Ramos (cell line): Measurements from ENCODE around the gene CERCAM.

Source experiments
- in situ Hi-C: fragments of 300-500 bp; cut with MboI; formaldehyde crosslinking; loops from one replicate; pipeline ENCODE4 v1.14.3; 2022; ENCODE audit warnings: low sequenced_read_pairs; ENCODE audit not compliant: unreplicated experiment

The CERCAM gene

GRCh38 chr9:128392302-128393144, 28.1 kb upstream of the CERCAM start:
- in situ Hi-C loops: no loop called here

- in situ Hi-C loops: no loop called here
These were observed 27.4 kb upstream of the CERCAM start for GRCh38 chr9:128393145-128393775.

- in situ Hi-C loops: no loop called here
These were observed 26.7 kb upstream of the CERCAM start for GRCh38 chr9:128393970-128394369.

- in situ Hi-C loops: no loop called here
These were observed 26.1 kb upstream of the CERCAM start for GRCh38 chr9:128394379-128395168.

- in situ Hi-C loops: no loop called here
These were observed 23.6 kb upstream of the CERCAM start for GRCh38 chr9:128396970-128397613.

- in situ Hi-C loops: no loop called here
These were observed 22.8 kb upstream of the CERCAM start for GRCh38 chr9:128397831-128398230.

- in situ Hi-C loops: no loop called here
These were observed 20.8 kb upstream of the CERCAM start for GRCh38 chr9:128399861-128400260.

- in situ Hi-C loops: no loop called here
These were observed 16.1 kb upstream of the CERCAM start for GRCh38 chr9:128404560-128404959.

- in situ Hi-C loops: no loop called here
These were observed 15.4 kb upstream of the CERCAM start for GRCh38 chr9:128405077-128405779.

GRCh38 chr9:128405780-128406171, 14.9 kb upstream of the CERCAM start:
- in situ Hi-C loops: no loop called here

- in situ Hi-C loops: no loop called here
These were observed 13.7 kb upstream of the CERCAM start for GRCh38 chr9:128406848-128407391.

GRCh38 chr9:128408963-128409431, 11.7 kb upstream of the CERCAM start:
- in situ Hi-C loops: no loop called here

GRCh38 chr9:128409450-128409849, 11.2 kb upstream of the CERCAM start:
- in situ Hi-C loops: no loop called here

GRCh38 chr9:128409978-128410377, 10.7 kb upstream of the CERCAM start:
- in situ Hi-C loops: loop anchor here (10.0 kb wide), 1 partner anchor 115 kb away; no protein-coding TSS in a partner anchor

GRCh38 chr9:128411364-128412119, 9.1 kb upstream of the CERCAM start:
- in situ Hi-C loops: loop anchor here (10.0 kb wide), 1 partner anchor 117 kb away; no protein-coding TSS in a partner anchor

- in situ Hi-C loops: loop anchor here (10.0 kb wide), 1 partner anchor 117 kb away; no protein-coding TSS in a partner anchor
These were observed 8.4 kb upstream of the CERCAM start for GRCh38 chr9:128412120-128412790.

GRCh38 chr9:128413728-128414127, 6.9 kb upstream of the CERCAM start:
- in situ Hi-C loops: loop anchor here (10.0 kb wide), 1 partner anchor 119 kb away; no protein-coding TSS in a partner anchor

- in situ Hi-C loops: loop anchor here (10.0 kb wide), 1 partner anchor 120 kb away; no protein-coding TSS in a partner anchor
These were observed 6.2 kb upstream of the CERCAM start for GRCh38 chr9:128414461-128414860.
